HG03159 (cell line): ENCODE data around the gene TMEM201.
A peak's percentile ranks its signal among the peaks of the same experiment; 100 is the strongest.

ENCODE experiments used
- ATAC-seq: cut with Tn5 transposase; IDR thresholded peaks from one replicate; pipeline ENCODE4 v1.9.1; 2021; ENCODE audit warnings: mild to moderate bottlenecking, moderate library complexity; ENCODE audit not compliant: unreplicated experiment

TMEM201 gene

DNA sequence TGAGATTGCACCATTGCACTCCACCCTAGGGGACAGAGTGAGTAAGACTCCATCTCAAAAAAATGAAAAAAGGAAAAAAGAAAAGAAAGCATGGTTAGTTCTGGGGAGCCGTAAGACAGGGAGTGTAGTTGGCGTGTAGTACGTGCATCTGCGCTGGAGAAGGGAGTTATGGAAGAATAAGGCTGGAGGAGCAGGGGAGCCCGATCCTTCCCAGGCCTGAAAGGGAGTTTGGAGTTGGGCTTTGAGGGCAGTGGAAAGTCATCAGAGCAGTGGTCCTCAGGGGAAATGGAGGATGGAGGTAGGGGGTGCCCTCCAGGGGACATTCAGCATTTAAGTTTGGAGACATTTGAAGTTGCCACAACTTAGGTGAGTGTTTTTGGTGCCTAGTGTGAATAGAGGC lies 11.3 kb upstream of the TMEM201 start:
- ATAC-seq, result no peak

DNA sequence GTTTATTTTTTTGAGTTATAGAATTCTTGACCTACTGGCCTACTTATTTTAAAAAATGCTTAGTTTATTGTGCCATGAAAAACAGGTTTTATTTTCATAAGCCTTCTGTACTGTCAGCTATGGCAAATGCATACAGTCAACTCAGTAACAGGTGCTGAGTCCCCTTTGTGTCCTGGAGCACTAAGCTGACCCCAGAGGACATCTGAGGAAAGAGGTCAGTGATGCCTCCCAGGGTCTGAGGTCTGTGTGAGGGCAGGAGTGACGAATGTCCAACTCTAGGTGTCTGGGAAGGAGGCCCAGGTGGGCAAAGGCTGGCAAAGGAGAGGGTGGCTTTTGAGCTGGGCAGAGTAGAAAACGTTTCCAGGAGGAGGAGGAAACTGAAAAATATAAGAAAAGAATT lies 7.8 kb upstream of the TMEM201 start:
- ATAC-seq, result no peak

DNA sequence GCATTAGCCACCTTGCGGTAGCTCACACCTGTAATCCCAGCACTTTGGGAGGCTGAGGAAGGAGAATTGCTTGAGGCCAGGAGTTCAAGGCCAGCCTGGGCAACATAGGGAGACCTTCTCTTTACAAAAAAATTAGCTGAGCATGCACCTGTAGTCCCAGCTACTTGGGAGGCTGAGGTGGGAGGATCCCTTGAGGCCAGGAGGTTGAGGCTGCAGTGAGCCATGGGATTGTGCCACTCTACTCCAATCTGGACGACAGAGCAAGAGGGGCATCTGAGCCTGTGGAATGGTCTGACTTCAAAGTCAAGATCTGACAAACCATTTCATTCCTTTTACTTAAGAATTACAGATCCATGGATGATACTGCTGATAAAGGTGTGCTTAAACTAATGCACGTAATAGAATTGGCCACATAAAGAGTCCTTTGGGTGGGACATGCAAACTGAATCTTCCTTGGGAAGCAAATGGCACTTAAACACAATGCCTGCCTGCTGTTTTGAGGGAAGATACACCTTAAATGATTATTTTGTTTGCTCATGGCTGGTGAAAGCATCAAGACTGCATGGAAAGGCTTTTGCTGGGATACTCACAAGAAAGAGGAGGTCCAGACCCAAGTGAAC lies 2.5 kb upstream of the TMEM201 start:
- no peak for ATAC-seq

DNA sequence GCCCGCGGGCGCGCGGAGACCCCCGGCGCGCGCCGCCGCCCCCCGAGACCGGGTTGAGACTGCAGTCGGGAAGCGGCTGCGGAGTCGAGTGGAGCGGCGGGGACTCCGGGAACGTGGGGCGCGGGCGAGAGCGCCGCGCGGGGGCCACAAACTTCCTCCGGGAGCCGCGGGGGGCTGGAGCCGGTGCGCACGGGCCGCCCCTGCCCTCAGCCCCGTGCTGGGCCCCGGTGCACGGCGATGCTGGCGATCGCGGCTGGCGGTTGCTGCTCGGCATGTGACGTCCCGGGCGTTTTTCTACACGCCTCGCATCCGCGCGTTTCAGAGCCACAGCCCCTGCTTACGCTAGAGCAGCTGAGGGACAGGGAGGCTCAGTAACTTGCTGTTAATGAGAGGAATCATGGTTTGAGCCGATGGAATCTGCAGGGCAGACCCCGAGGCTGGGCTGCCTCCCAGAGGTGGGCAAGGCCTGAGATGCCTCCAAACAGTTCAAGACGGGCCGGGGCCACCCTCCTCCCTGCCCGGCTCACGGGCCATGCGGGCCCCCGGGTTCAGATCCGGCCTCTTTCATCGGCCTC lies 520 bp downstream of the TMEM201 start:
- ATAC-seq, result peak; percentile 10

DNA sequence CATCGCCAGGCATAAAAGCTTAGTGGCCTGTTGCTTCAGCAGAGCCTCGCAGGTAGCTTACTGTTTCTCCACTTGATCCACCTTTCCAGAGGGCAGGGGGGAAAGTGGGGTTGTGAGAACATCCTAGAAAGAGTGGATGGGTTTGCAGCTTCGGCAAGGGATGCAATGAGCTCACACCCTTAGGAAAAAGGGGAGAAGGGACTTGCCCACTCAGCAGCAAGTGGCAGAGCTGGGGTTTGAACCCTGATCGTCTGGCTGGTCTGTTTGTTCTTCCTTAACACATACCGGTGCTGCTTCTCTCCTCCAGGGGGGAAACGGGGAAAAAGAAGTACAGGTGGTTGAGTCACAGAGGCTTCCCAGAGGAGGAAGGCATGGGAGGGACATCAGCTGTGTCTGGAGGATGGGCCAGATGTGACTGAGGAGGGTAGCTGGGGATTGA lies 1.0 kb downstream of the TMEM201 start:
- no peak for ATAC-seq

DNA sequence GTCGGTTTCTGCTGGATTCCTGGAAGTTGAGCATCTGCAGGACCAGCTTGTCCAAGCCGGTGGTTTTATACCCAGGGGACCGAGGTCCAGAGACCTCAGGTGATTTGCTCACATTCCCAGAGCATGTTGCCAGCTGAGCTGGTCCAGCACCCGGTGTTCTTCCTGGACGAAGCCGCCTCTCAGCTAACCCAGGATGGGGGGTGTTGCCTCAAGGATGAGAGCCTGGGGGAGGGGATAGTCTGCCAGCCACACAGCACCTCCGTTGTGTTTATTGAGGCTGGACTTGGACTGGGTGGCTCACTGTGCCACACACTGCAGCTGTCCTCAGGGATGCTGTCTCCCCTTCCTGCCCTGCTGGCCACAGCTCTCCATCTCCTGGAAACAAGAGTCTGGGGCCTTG lies 1.5 kb downstream of the TMEM201 start:
- no peak for ATAC-seq

DNA sequence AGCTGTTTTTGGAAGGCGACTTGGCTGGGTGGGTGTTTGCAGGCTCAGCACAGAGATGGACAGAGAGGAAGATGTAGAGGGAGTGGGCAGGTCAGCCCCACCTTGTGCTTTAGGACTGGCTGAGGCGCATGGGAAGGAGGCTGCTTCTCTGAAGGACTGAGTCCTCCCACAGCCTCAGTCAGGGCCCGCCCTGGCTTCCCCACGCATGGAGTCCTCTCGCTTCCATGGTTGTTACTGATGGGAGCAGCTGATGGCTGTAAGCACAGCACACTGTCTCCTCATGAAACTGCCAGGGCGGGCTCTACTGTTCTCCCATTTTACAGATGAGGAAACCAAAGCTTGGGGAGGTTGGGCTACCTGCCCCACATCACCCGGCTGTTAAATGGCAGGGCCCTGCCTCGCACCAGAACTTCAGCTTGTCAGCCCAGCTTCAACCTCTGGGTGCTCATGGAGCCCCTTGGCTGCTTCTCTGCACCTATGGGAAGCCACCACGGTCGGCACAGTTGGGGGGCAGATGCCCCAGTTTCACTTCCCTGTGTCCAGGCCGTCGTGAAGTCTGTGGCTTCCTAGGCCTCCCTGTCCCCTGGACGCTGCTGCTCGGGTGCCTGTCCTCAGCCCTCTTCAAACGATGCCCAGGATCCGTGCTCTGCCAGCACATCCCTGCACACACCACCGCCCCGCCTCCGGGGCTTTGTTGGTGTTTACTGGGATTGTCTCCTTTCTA lies 2.4 kb downstream of the TMEM201 start:
- no peak for ATAC-seq

DNA sequence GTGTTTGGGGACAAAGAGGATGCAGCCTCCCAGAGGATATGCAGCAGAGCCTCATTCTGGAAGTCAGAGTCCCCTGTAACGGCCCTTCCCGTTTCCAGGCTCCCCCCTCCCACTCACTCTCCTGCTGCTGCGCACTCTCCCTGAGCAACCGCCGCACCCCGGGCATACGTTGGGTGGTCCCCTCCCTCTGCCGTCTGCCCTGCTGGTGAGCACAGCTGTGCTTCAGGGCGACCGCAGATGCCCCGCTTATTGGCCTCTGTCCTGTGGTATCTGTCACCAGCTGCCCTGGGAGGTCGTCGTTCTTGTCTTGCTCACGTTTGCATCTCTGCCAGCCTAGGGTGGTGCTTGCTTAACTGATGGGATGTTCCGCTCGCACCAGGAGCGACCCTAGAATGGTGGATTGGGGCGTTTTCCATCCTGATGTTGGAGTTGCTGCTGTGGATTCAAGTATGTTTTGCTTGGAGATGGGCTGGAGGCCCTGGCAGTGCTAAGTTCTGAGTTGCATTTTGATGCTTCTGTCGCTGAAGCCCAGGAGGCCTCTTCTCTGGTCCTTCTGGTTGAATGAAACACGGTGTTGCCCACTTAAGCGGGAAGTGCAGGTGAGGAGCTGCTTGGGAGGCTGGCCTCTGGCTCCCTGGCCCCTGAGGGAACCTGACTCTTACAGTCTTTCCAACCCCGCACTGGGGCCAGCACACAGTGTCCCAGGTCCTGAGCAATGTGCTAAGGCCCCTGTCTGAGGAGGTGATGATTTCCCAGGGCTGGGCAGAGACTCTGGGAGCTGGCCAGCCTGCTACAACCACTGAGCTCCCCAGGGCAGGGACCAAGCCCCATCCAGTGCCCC lies 3.2 kb downstream of the TMEM201 start:
- no peak for ATAC-seq

DNA sequence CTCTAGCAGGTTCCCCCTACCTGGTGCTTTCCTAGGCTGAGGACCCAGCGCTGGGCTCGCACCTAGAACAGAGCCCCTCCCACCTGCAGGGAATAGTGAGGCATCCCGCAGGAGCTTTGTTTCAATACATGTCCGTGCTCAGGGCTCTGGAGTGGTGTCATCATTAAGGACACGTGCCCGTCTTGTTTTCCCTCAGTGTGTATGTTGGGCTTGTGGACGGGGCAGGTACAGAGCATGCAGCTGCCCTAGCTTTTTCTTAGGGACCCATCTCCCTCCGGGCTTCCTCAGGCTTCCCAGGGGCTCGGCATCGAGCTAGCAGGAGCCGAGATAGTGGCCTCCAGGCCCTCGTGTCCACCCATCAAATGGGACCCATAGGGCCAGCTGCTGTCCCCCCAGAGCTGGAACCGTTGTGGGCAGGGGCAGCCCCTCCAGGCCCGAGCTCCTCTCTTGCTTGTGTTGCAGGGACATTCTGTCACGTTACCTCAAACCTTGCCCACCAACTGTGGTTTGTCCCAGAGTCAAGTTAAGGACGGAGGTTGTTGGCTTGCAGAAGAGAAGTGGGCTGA lies 3.9 kb downstream of the TMEM201 start:
- no peak for ATAC-seq

DNA sequence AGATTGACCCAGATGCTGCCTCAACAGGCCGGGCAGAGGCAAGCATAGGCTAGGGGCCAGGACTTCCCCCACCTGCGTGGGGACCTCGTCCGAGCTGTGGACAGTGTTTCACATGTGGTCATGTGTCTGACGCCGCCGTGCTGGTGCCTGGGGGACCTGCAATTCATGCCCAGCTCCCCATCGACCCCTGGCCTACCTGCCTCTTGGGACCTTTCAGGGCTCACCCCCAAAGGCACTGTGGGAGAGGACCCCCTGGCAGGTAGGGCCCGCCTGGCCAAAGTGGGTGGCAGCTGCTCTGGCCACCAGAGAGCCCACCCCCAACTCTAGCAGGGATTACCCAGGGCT lies 4.4 kb downstream of the TMEM201 start:
- no peak for ATAC-seq

DNA sequence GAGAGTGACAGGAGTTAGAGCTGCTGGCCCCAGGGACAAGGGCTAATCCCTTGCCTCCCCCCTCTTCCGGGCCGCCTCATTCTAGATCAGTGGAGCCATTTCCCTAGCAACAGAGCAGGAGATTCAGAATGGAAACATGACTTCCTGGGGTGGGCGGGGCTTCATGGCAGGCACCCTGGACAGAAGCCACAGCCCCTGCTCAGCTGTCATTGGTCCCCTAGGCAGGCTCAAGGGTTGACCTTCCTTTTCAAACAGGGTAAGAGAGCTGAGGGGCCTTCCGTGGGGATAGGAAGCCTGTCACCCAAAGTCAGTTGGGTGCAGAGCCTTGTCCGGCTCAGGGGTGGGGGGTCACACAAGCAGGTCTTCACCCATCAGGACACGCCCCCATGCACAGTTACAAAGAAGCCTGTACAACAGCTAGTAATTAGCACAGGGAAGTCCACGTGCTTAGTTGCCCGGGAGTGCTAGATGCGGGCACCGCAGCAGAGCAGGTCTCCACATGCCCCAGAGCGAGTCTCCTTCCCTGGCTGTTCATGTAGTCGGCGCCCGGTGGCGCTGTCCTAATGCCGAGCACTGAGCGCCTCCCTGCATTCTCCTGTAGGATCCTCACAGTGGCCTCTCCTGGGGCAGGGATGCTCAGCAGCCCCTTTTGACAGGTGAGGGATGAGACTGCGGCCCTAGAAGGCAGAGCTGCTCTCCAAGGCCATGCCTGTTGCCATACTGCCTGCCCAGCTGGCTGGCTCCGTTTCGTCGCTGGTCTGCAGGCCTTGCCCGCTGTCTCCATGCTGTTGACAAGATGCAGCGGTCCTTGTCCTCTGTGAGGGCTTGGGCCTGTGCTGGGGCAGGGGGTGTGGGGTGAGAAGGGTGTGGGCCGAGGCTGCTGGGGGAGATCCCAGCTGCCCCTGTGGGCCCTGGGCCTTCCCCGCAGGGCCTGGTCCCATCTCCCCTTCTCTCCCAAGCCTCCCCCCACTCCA lies 5.1 kb downstream of the TMEM201 start:
- no peak for ATAC-seq

DNA sequence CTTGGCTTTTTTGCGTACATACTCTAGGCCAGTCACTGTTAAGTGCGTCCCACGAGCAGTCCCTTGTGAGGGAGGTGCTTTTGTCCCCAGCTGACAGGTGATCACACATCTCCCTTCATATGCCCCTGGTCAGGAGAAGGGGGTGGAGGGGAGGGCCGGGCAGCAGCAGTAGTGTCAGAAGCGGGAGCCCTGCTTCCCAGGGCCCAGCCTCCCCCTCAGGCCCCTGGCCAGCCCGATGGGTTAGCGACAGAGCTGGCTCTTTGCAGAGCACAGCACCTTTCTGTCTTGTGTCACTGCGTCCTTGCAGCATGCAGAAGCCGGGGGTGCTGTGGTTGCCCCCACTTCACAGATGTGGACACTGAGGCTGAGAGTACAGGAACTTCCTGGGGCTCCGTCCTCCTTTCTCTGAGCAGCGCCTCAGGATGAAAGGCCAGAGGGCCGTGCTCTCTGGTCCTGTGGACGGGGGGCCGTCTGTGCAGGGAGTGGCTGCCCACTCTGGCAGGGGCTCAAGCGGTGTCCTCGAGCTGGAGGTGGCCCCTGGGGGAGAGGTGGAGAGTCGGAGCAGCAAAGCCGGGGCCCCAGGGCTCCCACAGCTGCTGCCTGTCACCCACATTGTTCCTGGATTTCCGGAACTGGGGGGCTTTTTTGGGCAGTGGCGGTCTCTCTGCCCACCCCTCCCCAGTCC lies 5.9 kb downstream of the TMEM201 start:
- ATAC-seq, result no peak

DNA sequence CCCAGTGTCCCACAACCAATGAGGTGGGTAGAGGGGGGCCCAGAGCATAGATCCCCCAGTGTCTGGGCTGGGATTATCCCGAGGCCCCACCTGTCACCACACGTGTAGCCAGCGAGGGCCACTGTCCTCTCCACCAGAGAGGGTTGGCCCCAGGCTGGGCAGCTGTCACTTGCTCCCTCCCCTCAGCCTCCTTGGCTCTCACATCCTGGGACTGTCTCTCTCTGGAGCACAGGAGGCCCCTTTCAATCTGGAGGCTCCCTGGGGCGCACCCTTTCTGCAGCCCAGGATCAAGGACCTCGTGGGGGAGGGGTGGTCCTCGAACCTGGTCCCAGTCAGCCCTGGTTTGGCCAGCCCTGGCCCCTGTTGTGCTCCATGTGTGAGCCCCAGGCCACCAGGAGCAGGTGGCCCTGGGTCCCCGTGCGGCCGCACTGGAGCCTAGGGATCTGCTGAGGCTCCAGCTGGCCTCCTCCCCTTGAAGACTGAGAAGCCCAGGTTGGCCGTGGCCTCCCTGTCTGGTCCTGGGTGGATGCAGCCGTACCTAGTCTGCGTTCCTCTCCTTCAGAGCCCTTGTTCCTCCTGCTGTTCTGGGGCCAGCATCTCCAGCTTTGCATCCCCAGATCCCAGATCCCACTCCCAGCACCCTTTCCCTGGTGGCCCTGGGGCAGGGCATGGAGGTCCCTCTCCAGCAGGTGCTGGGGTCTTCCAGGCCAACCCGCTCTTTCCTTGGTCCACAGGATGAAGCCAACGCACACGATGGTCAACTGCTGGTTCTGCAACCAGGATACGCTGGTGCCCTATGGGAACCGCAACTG lies 6.7 kb downstream of the TMEM201 start:
- no peak for ATAC-seq

DNA sequence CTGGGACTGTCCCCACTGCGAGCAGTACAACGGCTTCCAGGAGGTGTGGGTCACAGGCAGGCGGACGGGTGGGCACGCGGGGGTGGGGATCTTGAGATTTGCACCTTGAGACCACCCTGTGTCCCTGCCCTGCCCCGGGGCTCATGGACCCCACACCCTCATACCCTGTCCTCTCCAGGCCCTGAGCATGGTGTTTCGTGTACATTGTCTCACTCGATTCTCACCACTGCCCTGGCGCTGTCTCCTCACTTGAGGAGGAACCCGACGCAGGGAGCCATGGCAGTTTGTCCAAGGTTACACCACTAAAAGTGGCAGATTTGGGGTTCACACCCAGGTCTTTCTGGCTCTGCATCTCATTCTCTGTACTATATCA lies 7.2 kb downstream of the TMEM201 start:
- ATAC-seq, result no peak

DNA sequence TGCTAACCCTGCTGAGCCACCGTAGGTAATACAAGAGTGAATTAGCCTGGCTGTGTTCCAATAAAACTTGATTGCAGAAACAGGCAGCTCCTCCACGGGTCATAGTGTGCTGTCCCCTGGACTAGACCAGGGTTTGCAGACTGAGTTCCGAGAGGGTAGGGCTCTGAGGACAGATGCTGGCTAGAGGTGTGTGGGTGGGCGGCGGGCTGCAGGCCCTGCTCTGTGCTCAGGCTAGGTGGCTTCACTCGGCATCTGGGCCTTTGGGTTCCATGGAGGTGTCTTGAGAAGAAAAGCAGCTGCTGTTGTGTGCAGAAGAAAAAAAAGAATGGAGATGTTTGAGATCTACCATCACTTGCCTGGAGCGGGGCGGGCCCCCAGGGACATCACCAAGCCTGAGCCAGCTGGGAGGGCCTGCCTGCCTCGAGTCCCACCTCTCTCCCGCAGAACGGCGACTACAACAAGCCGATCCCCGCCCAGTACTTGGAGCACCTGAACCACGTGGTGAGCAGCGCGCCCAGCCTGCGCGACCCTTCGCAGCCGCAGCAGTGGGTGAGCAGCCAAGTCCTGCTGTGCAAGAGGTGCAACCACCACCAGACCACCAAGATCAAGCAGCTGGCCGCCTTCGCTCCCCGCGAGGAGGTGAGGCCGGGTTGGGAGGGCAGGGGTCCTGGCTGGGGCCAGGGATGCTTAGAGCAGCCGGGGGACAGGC lies 7.9 kb downstream of the TMEM201 start:
- no peak for ATAC-seq

DNA sequence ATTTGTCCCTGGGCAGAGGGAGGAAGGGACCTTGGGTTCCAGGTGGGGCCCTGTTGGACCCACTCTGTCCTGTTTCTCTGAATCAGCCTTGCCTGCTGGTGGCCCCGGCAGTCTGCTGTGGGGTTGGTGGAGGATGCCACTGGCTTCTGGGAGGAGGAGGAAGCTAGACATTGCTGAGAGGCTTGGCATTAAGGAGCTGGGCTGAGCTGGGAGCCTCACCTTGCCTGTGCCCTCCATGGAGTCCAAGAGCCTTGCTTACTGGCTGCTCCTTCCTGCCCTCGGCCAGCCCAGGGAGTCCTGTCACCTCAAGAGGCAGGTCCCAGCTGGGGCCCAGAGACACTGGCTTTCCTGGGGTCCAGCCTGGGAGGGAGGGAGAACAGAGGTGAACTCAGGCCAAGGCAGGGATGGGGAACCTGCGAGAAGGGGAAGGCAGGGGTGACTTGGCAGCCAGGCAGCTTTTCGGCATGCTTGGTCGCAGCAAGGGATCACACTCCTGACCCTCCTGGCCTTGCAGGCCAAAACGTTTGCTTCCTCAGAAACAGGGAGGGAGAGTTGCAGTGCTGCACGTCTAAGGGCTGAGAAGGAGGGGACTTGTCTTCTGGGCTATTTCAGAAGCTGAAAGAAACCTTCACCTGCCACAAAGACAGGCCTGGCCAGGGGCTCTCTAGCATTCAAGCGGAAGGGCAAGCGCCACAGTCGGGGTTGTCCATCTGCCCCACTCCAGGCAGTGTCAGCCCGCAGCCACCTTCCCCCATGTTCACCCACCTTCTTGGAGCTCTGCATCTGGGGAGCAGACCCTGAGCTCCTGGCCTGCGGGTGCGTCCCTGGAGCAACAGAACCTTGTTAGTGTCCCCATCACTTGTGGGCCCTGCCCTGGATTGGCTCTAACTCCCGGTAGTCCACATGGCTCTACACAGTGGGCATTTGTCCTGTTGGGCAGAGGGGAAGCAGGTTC lies 8.9 kb downstream of the TMEM201 start:
- ATAC-seq, result no peak

DNA sequence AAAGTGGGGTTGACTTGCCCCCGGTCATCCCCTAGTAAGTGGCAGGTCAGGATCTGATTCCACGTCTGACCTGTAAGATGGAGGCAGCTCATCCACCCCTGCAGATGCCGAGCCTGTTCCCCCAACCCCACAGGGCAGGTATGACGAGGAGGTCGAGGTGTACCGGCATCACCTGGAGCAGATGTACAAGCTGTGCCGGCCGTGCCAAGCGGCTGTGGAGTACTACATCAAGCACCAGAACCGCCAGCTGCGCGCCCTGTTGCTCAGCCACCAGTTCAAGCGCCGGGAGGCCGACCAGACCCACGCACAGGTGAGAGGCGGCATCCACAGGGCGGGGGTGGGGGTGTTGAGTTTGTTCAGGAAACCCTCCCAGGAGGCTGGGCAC lies 9.6 kb downstream of the TMEM201 start:
- ATAC-seq, result no peak
